ENCODE results near the gene MYOD1.

MYOD1 gene

GRCh38 chr11:17719028-17719937, at the start of gene MYOD1:
Gene MYOD1 (plus strand): TSS chr11:17719571. CDS start chr11:17719783, 212 bp downstream.
- ATAC-seq (no peak), DNase-seq (no peak)

GRCh38 chr11:17672469-17672868, 46.9 kb upstream of the MYOD1 start:
- DNase-seq (no peak), ATAC-seq (no peak)

- ATAC-seq (no peak), DNase-seq (no peak)
Observed at GRCh38 chr11:17673951-17674350, 45.4 kb upstream of the MYOD1 start.

GRCh38 chr11:17682848-17683247, 36.5 kb upstream of the MYOD1 start:
- DNase-seq = no peak
- no peak for ATAC-seq

GRCh38 chr11:17683377-17684161, 35.8 kb upstream of the MYOD1 start:
- no peak for DNase-seq
- no peak for ATAC-seq

GRCh38 chr11:17684550-17684949, 34.8 kb upstream of the MYOD1 start:
- no peak for ATAC-seq

GRCh38 chr11:17686231-17686980, 33.0 kb upstream of the MYOD1 start:
- ATAC-seq = no peak
- DNase-seq = no peak

More at GRCh38 chr11:17684550-17684949, 34.8 kb upstream of the MYOD1 start:
- no peak for DNase-seq

GRCh38 chr11:17687946-17688670, 31.3 kb upstream of the MYOD1 start:
- no peak for ATAC-seq
- DNase-seq = no peak

GRCh38 chr11:17691550-17691949, 27.8 kb upstream of the MYOD1 start:
- DNase-seq = no peak
- no peak for ATAC-seq

GRCh38 chr11:17691976-17692375, 27.4 kb upstream of the MYOD1 start:
- no peak for DNase-seq
- ATAC-seq = no peak

- no peak for DNase-seq
- no peak for ATAC-seq
Observed at GRCh38 chr11:17692931-17693330, 26.4 kb upstream of the MYOD1 start.

- DNase-seq (no peak), ATAC-seq (no peak)
Observed at GRCh38 chr11:17693531-17693930, 25.8 kb upstream of the MYOD1 start.

GRCh38 chr11:17694494-17695110, 24.8 kb upstream of the MYOD1 start:
- ATAC-seq = no peak
- no peak for DNase-seq

GRCh38 chr11:17695454-17696441, 23.6 kb upstream of the MYOD1 start:
- ATAC-seq (no peak), DNase-seq (no peak)

GRCh38 chr11:17696741-17697140, 22.6 kb upstream of the MYOD1 start:
- no peak for DNase-seq
- no peak for ATAC-seq

- ATAC-seq (no peak), DNase-seq (no peak)
Observed at GRCh38 chr11:17697175-17697949, 22.0 kb upstream of the MYOD1 start.

GRCh38 chr11:17699147-17700114, 19.9 kb upstream of the MYOD1 start:
- no peak for ATAC-seq
- DNase-seq = no peak

- DNase-seq (no peak), ATAC-seq (no peak)
Observed at GRCh38 chr11:17700991-17701390, 18.4 kb upstream of the MYOD1 start.

All from stimulated activated naive CD8-positive, alpha-beta T cell treated with anti-CD3 and anti-CD28 coated beads, Interleukin-15, Interleukin-2, amounts not matched to agents 100 U/mL and 50 U/mL, for 24 hours (primary cell).